ENCODE results near the gene NLRP14. TPM values are rescaled to one million over a fixed set of nuclear protein-coding genes. Genes with fewer than 3 reads are reported as not detected.

The NLRP14 gene
- total and polyA plus RNA-seq, 2 of the 8 experiments (the other 6 are each of a cell fraction or from before 2014, with no cell fraction given), result 0.05 TPM; not detected in 1

- CTCF ChIA-PET (ENCODE audit: partially characterized antibody), result interaction anchor here (0.6 to 5.0 kb wide), 3 partner anchors 61 to 236 kb away, joined by 3 to 22 read pairs (median 8); no protein-coding TSS in a partner anchor
- H3K56ac ChIP-seq (replicated peaks; ENCODE audit: insufficient read length, low read depth, low read length), result no peak overlapping the region
- no peak overlapping the region for H3K27ac ChIP-seq (ENCODE audit: low read depth, low read length)
- no peak overlapping the region for H2BK5ac ChIP-seq (ENCODE audit: low read depth, low read length)
- H2BK120ac ChIP-seq (replicated peaks; ENCODE audit: low read depth, low read length), result no peak overlapping the region
- no peak overlapping the region for H3K9ac ChIP-seq (replicated peaks in 1 of 4; ENCODE audit: extremely low read depth in 1 of 4, low read depth in 3 of 4, low read length in 3 of 4)
- H3K4ac ChIP-seq (replicated peaks; ENCODE audit: insufficient read length, low read depth, low read length), result no peak overlapping the region
- H3K14ac ChIP-seq (ENCODE audit: insufficient read length), result no peak overlapping the region
- H4K20me1 ChIP-seq (replicated peaks in 1 of 2; ENCODE audit: control insufficient read depth in 1 of 2, insufficient read depth in 2 of 2, low read length in 2 of 2), result peaks cover 0 to 3% of the 10 kb centered on the region in 2 experiments
- H2BK12ac ChIP-seq (ENCODE audit: low read depth, low read length), result no peak overlapping the region
- DNase-seq (ENCODE audit: low read depth in 1 of 2, low spot score in 2 of 2) (no peak), FAIRE-seq (no peak)
- H2BK20ac ChIP-seq (ENCODE audit: low read length), result no peak overlapping the region
- no peak overlapping the region for H3K4me2 ChIP-seq (ENCODE audit: insufficient read depth in 1 of 2, low read depth in 2 of 2, low read length in 2 of 2)
- no peaks in the 10 kb centered on the region for H3K79me2 ChIP-seq (ENCODE audit: control insufficient read depth in 1 of 2, insufficient read depth in 2 of 2, low read length in 2 of 2)
- H2AFZ ChIP-seq (ENCODE audit: low read length), result no peak overlapping the region
- TF ChIP-seq YY1 (IDR thresholded peaks at IDR 0.05; ENCODE audit: low read depth, low read length) (no peak), KDM4A (IDR thresholded peaks at IDR 0.05; ENCODE audit: low read depth, low read length, severe bottlenecking) (no peak), CBX8 (IDR thresholded peaks at IDR 0.05; ENCODE audit: borderline replicate concordance, low read depth, low read length) (no peak)
- H4K8ac ChIP-seq (ENCODE audit: extremely low read depth, insufficient read depth, low read length), result no peak overlapping the region
- no peak overlapping the region for H2AK5ac ChIP-seq (ENCODE audit: low read depth, low read length)
- H3K27me3 ChIP-seq (replicated peaks in 1 of 4; ENCODE audit: control insufficient read depth in 3 of 4, extremely low read depth in 1 of 4, insufficient read depth in 3 of 4, low read length in 3 of 4), result no peaks in the 10 kb centered on the region
- H3K79me1 ChIP-seq (ENCODE audit: low read depth, low read length), result no peaks in the 10 kb centered on the region
- no peak overlapping the region for H3K18ac ChIP-seq (ENCODE audit: extremely low read depth, low read length)
- no peak overlapping the region for H3K23ac ChIP-seq (ENCODE audit: insufficient read length)
- H4K91ac ChIP-seq (replicated peaks; ENCODE audit: insufficient read length, low read length), result no peak overlapping the region
- no peaks in the 10 kb centered on the region for H3K23me2 ChIP-seq (ENCODE audit: low read depth, low read length)
- H2BK15ac ChIP-seq (ENCODE audit: low read length), result no peak overlapping the region
- H3K4me1 ChIP-seq (replicated peaks in 1 of 4; ENCODE audit: control insufficient read depth in 3 of 4, insufficient read depth in 4 of 4, low read length in 3 of 4), result no peaks in the 10 kb centered on the region
- 80% methylated on average over 2 of the region's 6 CpGs; no CpG with 5 or more reads in 1 of the 2 experiments for WGBS, 2 experiments (ENCODE audit: extremely low coverage in 1 of 2, insufficient coverage in 1 of 2, insufficient read length in 1 of 2, insufficient replicate concordance in 2 of 2, low coverage in 1 of 2, low lambda C conversion rate in 2 of 2, missing lambda C conversion rate in 1 of 2)
- H3K4me3 ChIP-seq (ENCODE audit: extremely low read depth in 1 of 4, insufficient read depth in 2 of 4, low read depth in 3 of 4, low read length in 4 of 4), result no peak overlapping the region
- POLR2A ChIA-PET (ENCODE audit: partially characterized antibody), result interaction anchor here (1.6 kb wide), 1 partner anchor 64 kb away, joined by 3 read pairs; no protein-coding TSS in a partner anchor
- H4K5ac ChIP-seq (ENCODE audit: insufficient read length, low read depth, low read length), result no peak overlapping the region
- no peaks in the 10 kb centered on the region for H3K9me3 ChIP-seq (ENCODE audit: insufficient read depth in 2 of 2, low read depth in 1 of 2, low read length in 1 of 2)
- no peaks in the 10 kb centered on the region for H3K36me3 ChIP-seq (ENCODE audit: control insufficient read depth in 2 of 4, insufficient read depth in 4 of 4, low read length in 3 of 4)
These were observed 29.1 kb upstream of the NLRP14 start for GRCh38 chr11:6991227-6991626.
